Kidney glomerular epithelial cell (primary cell): ENCODE results near the gene CTAGE8.
"Not testable (repeated sequence)": the region's sequence is repeated elsewhere in the genome, so short reads cannot be mapped to it uniquely, and the experiment has no call there.

Source experiments
- DNase-seq: peaks from one replicate; lab custom pipeline; 2025; lab: John Stamatoyannopoulos, UW

The CTAGE8 gene

GRCh38 chr7:144255471-144255897, 13.6 kb downstream of the CTAGE8 start:
- no peak for DNase-seq

GRCh38 chr7:144252307-144252706, 16.8 kb downstream of the CTAGE8 start:
- not testable (repeated sequence) for DNase-seq

- DNase-seq: not testable (repeated sequence)
Measured at GRCh38 chr7:144247674-144248330, 21.3 kb downstream of the CTAGE8 start.

GRCh38 chr7:144246967-144247366, 22.1 kb downstream of the CTAGE8 start:
- DNase-seq: not testable (repeated sequence)

- not testable (repeated sequence) for DNase-seq
Measured at GRCh38 chr7:144245372-144245771, 23.7 kb downstream of the CTAGE8 start.

- DNase-seq: not testable (repeated sequence)
Measured at GRCh38 chr7:144239365-144239764, 29.7 kb downstream of the CTAGE8 start, which contains the start of gene OR2A42. TSS of gene OR2A42 (minus strand) at chr7:144239605. CDS start at chr7:144232843, 6,762 bp downstream.

- not testable (repeated sequence) for DNase-seq
Measured at GRCh38 chr7:144238530-144239082, 30.5 kb downstream of the CTAGE8 start.

- not testable (repeated sequence) for DNase-seq
Measured at GRCh38 chr7:144233039-144233438, 36.0 kb downstream of the CTAGE8 start.

GRCh38 chr7:144231027-144231426, 38.1 kb downstream of the CTAGE8 start:
- DNase-seq: not testable (repeated sequence)

GRCh38 chr7:144228810-144229209, 40.3 kb downstream of the CTAGE8 start:
- DNase-seq: not testable (repeated sequence)

- DNase-seq: not testable (repeated sequence)
Measured at GRCh38 chr7:144226866-144227265, 42.2 kb downstream of the CTAGE8 start.

- DNase-seq: not testable (repeated sequence)
Measured at GRCh38 chr7:144223675-144224074, 45.4 kb downstream of the CTAGE8 start.

- DNase-seq: not testable (repeated sequence)
Measured at GRCh38 chr7:144220531-144220930, 48.6 kb downstream of the CTAGE8 start.

- DNase-seq: not testable (repeated sequence)
Measured at GRCh38 chr7:144219149-144219548, 49.9 kb downstream of the CTAGE8 start.

GRCh38 chr7:144218581-144218980, 50.5 kb downstream of the CTAGE8 start:
- DNase-seq: not testable (repeated sequence)

GRCh38 chr7:144217200-144217599, 51.9 kb downstream of the CTAGE8 start:
- not testable (repeated sequence) for DNase-seq
